Measurements from ENCODE around the gene PVR. TPM values are rescaled to one million over a fixed set of nuclear protein-coding genes. Genes with fewer than 3 reads are reported as not detected.

Gene PVR
- total and polyA plus RNA-seq, 10 of the 15 experiments (the other 5 are each of a cell fraction or from before 2014, with no cell fraction given): 0.07 to 4.0 (median 1.9) TPM

- no TSS peak for BruUV-seq (replicated peaks)
- ChIA-PET CTCF (no interaction called here), POLR2A (interaction anchor here (0.5 kb wide), 1 partner anchor 113 kb away, joined by 3 read pairs; no protein-coding TSS in a partner anchor), RAD21 (ENCODE audit: unreplicated experiment) (no interaction called here), SMC1A (ENCODE audit: uncharacterized antibody, unreplicated experiment) (no interaction called here)
- H3K27me3 ChIP-seq (replicated peaks in 1 of 2; ENCODE audit: control insufficient read depth in 2 of 2, insufficient read depth in 2 of 2, low read length in 1 of 2): no peaks in the 10 kb centered on the region
- H2AFZ ChIP-seq (ENCODE audit: control insufficient read depth, low read depth, low read length): no peak overlapping the region
- no peak for FAIRE-seq
- no peak overlapping the region for H3K27ac ChIP-seq (ENCODE audit: control insufficient read depth, insufficient read depth)
- WGBS (ENCODE audit: insufficient coverage, insufficient replicate concordance, low lambda C conversion rate, missing lambda C conversion rate): 5% methylated on average over 3 of the region's 3 CpGs
- no peak overlapping the region for H3K4me3 ChIP-seq
- no peaks in the 10 kb centered on the region for H3K4me1 ChIP-seq (ENCODE audit: control insufficient read depth, insufficient read depth, low read length)
- H3K79me2 ChIP-seq (ENCODE audit: control insufficient read depth, insufficient read depth, low read length): no peaks in the 10 kb centered on the region
- no peak for ATAC-seq
- H3K9me3 ChIP-seq (replicated peaks; ENCODE audit: control insufficient read depth, insufficient read depth, low read length): no peaks in the 10 kb centered on the region; the same call in 2 of the 3 replicates
- no peaks in the 10 kb centered on the region for H3K36me3 ChIP-seq (ENCODE audit: control insufficient read depth in 2 of 2, insufficient read depth in 2 of 2, low read length in 1 of 2)
- no peak for DNase-seq (ENCODE audit: low read depth, low spot score)
- intact Hi-C loops (cut with micrococcal nuclease; ENCODE audit: unreplicated experiment): no loop called here
- in situ Hi-C loops (cut with MboI): no loop called here
- no peak overlapping the region for H3K4me2 ChIP-seq (ENCODE audit: control insufficient read depth, insufficient read depth)
- H3K9ac ChIP-seq (ENCODE audit: control insufficient read depth, insufficient read depth, low read length): no peak overlapping the region
- no peaks in the 10 kb centered on the region for H4K20me1 ChIP-seq (ENCODE audit: control insufficient read depth, insufficient read depth)
- TF ChIP-seq CEBPB (IDR thresholded peaks at IDR 0.05; ENCODE audit: borderline replicate concordance in 1 of 2, low read depth in 2 of 2, low read length in 2 of 2) (no peak), TCF7 (IDR thresholded peaks at IDR 0.05; ENCODE audit: borderline replicate concordance) (no peak), NFXL1 (IDR thresholded peaks at IDR 0.05; ENCODE audit: borderline replicate concordance) (no peak), JUND (IDR thresholded peaks at IDR 0.05; ENCODE audit: low read depth, low read length) (no peak), REST (IDR thresholded peaks at IDR 0.05; ENCODE audit: low read depth, low read length) (no peak), RAD51 (IDR thresholded peaks at IDR 0.05) (no peak), POLR2A (IDR thresholded peaks at IDR 0.05; ENCODE audit: low read depth, low read length) (no peak), CHD1 (IDR thresholded peaks at IDR 0.05; ENCODE audit: low read depth, low read length) (no peak), BCL3 (IDR thresholded peaks at IDR 0.05; ENCODE audit: borderline replicate concordance, insufficient read depth, low read depth, low read length, poor library complexity, severe bottlenecking) (no peak), KLF5 (IDR thresholded peaks at IDR 0.05; ENCODE audit: partially characterized antibody) (no peak), FOXM1 (IDR thresholded peaks at IDR 0.05; ENCODE audit: low read depth, low read length) (no peak), MAX (IDR thresholded peaks at IDR 0.05; ENCODE audit: low read depth, low read length) (no peak), SMC3 (IDR thresholded peaks at IDR 0.05; ENCODE audit: borderline replicate concordance, low read length) (no peak), HDAC6 (IDR thresholded peaks at IDR 0.05; ENCODE audit: unreplicated experiment) (no peak), CTCF (IDR thresholded peaks at IDR 0.05 in 2 of 3, conservative IDR thresholded peaks at IDR 0.05 in 1 of 3; ENCODE audit: control insufficient read depth in 2 of 3, extremely low read depth in 1 of 3, insufficient read depth in 1 of 3, low read depth in 3 of 3, low read length in 3 of 3) (no peak), ELK1 (IDR thresholded peaks at IDR 0.05; ENCODE audit: low read depth, low read length) (no peak), ZNF384 (IDR thresholded peaks at IDR 0.05; ENCODE audit: borderline replicate concordance, low read depth, low read length) (no peak)
Observed at GRCh38 chr19:44598880-44599279, 44.8 kb upstream of the PVR start.
